HL-60 (cell line): Measurements from ENCODE around the gene CCNYL1.

Experiments
- DNase-seq, 2 experiments: peaks; one replicate each; pipeline ENCODE4 v3.0.0-alpha.2; 2010 to 2020; ENCODE audit warnings: low read depth in 1 of 2, low spot score in 1 of 2
- H3K27ac ChIP-seq: fragments of 250-450 bp; sonication (Bioruptor Pico); replicated peaks from 2 replicates; pipeline ENCODE4 v1.5.1; 2020; ENCODE audit warnings: mild to moderate bottlenecking, moderate library complexity
- H3K27me3 ChIP-seq: fragments of 250-450 bp; sonication (Bioruptor Pico); 2 replicates; pipeline ENCODE4 v1.5.1; 2021; ENCODE audit warnings: mild to moderate bottlenecking, moderate library complexity; ENCODE audit not compliant: insufficient read depth, poor library complexity, severe bottlenecking
- H3K4me3 ChIP-seq: replicated peaks from 2 replicates; pipeline ENCODE4 v1.5.1; 2011; ENCODE audit warnings: mild to moderate bottlenecking, control low read depth, low read length; ENCODE audit not compliant: insufficient read depth
- GABPA ChIP-seq: IDR thresholded peaks from 2 replicates; pipeline ENCODE4 v1.6.1; 2012; ENCODE audit warnings: low read depth
- POLR2AphosphoS5 ChIP-seq: IDR thresholded peaks from 2 replicates; pipeline ENCODE4 v1.6.1; 2012; ENCODE audit warnings: low read depth
- REST ChIP-seq: IDR thresholded peaks from 2 replicates; pipeline ENCODE4 v1.6.1; 2012; ENCODE audit warnings: low read depth; ENCODE audit not compliant: insufficient replicate concordance
- SPI1 ChIP-seq: IDR thresholded peaks from 2 replicates; pipeline ENCODE4 v1.6.1; 2012; ENCODE audit warnings: low read depth, mild to moderate bottlenecking, borderline replicate concordance
- TF ChIP-seq, protein P1 (sequence below): IDR thresholded peaks from one replicate; pipeline ENCODE4 v1.5.1; 2011; ENCODE audit warnings: low read length, control low read depth, inconsistent platforms; ENCODE audit not compliant: insufficient read depth

CCNYL1 gene

GRCh38 chr2:207767461-207768167, 56.2 kb downstream of the CCNYL1 start:
- TF ChIP-seq SPI1 (no peak), POLR2AphosphoS5 (no peak), REST (no peak), GABPA (no peak)
- TF ChIP-seq, protein P1, sequence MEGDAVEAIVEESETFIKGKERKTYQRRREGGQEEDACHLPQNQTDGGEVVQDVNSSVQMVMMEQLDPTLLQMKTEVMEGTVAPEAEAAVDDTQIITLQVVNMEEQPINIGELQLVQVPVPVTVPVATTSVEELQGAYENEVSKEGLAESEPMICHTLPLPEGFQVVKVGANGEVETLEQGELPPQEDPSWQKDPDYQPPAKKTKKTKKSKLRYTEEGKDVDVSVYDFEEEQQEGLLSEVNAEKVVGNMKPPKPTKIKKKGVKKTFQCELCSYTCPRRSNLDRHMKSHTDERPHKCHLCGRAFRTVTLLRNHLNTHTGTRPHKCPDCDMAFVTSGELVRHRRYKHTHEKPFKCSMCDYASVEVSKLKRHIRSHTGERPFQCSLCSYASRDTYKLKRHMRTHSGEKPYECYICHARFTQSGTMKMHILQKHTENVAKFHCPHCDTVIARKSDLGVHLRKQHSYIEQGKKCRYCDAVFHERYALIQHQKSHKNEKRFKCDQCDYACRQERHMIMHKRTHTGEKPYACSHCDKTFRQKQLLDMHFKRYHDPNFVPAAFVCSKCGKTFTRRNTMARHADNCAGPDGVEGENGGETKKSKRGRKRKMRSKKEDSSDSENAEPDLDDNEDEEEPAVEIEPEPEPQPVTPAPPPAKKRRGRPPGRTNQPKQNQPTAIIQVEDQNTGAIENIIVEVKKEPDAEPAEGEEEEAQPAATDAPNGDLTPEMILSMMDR, result no peak
- DNase-seq, result no peak
- Histone ChIP-seq H3K27me3 (no peaks in the 10 kb centered on the region), H3K4me3 (no peak overlapping the region), H3K27ac (no peak overlapping the region)

DNA sequence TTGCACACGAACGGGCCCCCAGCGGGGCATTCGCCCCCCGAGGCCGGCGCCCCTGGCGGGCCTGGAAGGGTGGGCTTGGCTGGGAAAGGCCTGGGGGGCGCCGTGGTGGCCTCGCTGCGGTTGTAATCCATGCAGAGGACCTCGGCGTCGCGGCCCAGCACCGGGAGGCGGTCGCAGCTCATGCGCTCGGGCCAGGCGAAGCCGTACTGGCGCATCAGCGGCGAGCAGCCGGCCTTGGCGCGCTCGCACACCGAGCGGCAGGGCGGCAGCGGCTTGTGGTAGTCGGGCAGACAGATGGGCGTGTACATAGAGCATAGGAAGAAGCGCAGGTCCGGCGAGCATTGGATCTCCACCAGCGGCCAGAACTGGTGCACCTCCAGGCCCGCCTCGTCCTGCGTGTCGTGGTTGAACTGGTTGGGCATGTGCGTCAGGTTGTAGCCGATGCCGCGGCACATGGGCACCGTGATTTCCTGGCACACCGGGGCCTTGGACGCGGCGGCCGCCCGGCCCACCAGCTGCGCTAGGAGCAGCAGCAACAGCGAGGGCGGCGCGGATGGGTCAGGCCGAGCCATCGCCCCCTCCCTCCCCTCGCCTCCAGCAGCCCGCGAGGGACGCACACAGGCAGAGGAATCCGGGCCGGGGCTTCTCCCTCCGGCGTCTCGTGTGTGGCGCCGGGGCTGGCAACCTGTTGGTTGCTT, 56.9 kb downstream of the CCNYL1 start:
- Histone ChIP-seq H3K27ac (no peak overlapping the region), H3K4me3 (peak overlapping the region; percentile 84), H3K27me3 (no peaks in the 10 kb centered on the region)
- TF ChIP-seq REST (no peak), POLR2AphosphoS5 (no peak), SPI1 (no peak), GABPA (no peak)
- TF ChIP-seq, protein P1, result no peak
- no peak for DNase-seq

DNA sequence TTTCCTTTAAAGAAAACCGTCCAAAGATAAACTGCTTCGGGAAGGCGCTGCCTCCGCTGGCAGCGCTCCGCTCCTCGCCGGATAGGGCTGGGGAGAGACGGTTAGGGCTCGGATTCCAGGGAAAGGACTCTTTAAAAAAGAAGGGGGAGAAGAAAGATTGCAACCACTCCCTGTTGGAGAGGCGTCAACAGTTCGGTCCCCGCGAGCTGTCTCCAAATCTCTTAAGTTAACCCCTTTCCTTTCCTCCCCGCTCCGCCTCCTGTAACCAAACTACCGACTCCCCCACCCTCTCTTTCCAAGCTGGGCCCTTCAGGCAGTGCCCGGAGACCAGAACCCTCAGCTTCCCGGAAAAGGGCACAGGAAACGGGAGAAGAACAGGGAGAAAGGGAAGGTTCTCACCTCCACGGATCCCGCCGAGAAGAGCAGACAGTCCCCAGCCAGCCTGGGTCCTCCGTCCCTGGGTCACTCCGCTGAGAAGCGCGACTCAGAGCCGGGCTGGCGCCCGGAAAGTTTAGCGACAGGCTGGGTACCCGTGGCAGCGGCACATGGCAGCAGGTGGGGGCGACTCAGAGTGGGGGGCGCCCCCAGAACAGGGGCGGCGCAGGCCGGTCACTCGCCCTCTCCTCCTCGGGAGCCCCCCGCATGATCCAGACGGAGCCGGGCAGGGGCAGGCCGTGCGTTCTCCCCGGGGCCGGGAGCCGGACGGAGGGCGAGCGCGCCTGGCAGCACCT, 57.6 kb downstream of the CCNYL1 start:
- DNase-seq, result peak in 1 of 2 experiments; percentile 33
- H3K27me3 ChIP-seq, result no peaks in the 10 kb centered on the region
- TF ChIP-seq GABPA (no peak), REST (no peak), POLR2AphosphoS5 (no peak)
- TF ChIP-seq, protein P1, result no peak
- H3K27ac ChIP-seq, result no peak overlapping the region
- peak overlapping the region; percentile 84 for H3K4me3 ChIP-seq
